Activated CD8-positive, alpha-beta memory T cell treated with anti-CD3 and anti-CD28 coated beads, Interleukin-2, amount 10 ng/mL, durations not matched to agents 7 days and 5 days (primary cell): Measurements from ENCODE around the gene KAZN. TPM values are rescaled to one million over a fixed set of nuclear protein-coding genes. Genes with fewer than 3 reads are reported as not detected.

Experiments used
- ATAC-seq: fragments of 150-1000 bp; cut with Tn5 transposase; one replicate; pipeline ENCODE4 v1.10.0; 2021; ENCODE audit warnings: moderate library complexity
- CTCF ChIA-PET: fragments of 350-600 bp; sonication (Branson Sonifier 250); formaldehyde crosslinking; loops from one replicate; lab custom pipeline; 2021; ENCODE audit warnings: antibody characterized with exemption; lab: Charles Lee
- DNase-seq: peaks from one replicate; pipeline ENCODE4 v3.0.0-alpha.2; 2020
- H3K27ac Mint-ChIP-seq: one replicate; pipeline ENCODE4 v1.8.0; 2021; ENCODE audit warnings: mild to moderate bottlenecking, mixed read lengths
- H3K27me3 Mint-ChIP-seq: one replicate; pipeline ENCODE4 v1.8.0; 2021; ENCODE audit warnings: mixed read lengths
- H3K36me3 Mint-ChIP-seq: one replicate; pipeline ENCODE4 v1.8.0; 2021; ENCODE audit warnings: mild to moderate bottlenecking, mixed read lengths
- H3K4me1 Mint-ChIP-seq: one replicate; pipeline ENCODE4 v1.8.0; 2021; ENCODE audit warnings: mixed read lengths
- H3K4me3 Mint-ChIP-seq: one replicate; pipeline ENCODE4 v1.8.0; 2021; ENCODE audit warnings: mild to moderate bottlenecking, moderate library complexity, mixed read lengths
- H3K9me3 Mint-ChIP-seq: one replicate; pipeline ENCODE4 v1.8.0; 2022; ENCODE audit warnings: low read depth, mixed read lengths
- total RNA-seq, 2 experiments: library from RNA; stranded (reverse); gene quantifications; one replicate each; pipeline ENCODE4 v1.2.3, GENCODE V29; 2021

KAZN gene
- total RNA-seq, 2 experiments from 2014 or later, result 0.12 to 0.15 TPM

DNA sequence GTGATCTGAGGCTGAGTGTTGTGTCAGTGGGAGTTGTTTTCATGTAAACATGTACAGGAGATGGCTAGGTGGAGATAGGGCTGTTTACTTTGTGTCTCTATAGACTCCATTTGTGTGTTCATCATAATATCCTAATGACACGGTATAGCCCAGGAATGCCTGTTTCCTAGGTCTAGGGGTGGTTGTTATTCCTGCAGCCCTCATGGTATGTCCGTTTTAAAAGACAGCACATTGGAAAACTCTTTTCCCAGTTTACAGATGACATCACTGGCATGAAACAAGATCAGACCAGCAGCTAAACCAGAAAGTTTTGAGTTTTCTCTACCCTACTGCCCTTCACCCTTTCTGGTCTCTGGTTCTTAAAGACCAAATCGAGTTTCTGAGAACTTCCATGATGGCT, 327.7 kb downstream of the KAZN start:
- DNase-seq (no peak), ATAC-seq (no peak)
- peaks cover 2% of the 10 kb centered on the region for H3K4me1 Mint-ChIP-seq
- no peak overlapping the region for H3K27ac Mint-ChIP-seq
- H3K4me3 Mint-ChIP-seq, result no peak overlapping the region
- CTCF ChIA-PET, result no interaction called here
- H3K27me3 Mint-ChIP-seq, result peaks cover 40% of the 10 kb centered on the region
- no peaks in the 10 kb centered on the region for H3K36me3 Mint-ChIP-seq
- no peaks in the 10 kb centered on the region for H3K9me3 Mint-ChIP-seq

DNA sequence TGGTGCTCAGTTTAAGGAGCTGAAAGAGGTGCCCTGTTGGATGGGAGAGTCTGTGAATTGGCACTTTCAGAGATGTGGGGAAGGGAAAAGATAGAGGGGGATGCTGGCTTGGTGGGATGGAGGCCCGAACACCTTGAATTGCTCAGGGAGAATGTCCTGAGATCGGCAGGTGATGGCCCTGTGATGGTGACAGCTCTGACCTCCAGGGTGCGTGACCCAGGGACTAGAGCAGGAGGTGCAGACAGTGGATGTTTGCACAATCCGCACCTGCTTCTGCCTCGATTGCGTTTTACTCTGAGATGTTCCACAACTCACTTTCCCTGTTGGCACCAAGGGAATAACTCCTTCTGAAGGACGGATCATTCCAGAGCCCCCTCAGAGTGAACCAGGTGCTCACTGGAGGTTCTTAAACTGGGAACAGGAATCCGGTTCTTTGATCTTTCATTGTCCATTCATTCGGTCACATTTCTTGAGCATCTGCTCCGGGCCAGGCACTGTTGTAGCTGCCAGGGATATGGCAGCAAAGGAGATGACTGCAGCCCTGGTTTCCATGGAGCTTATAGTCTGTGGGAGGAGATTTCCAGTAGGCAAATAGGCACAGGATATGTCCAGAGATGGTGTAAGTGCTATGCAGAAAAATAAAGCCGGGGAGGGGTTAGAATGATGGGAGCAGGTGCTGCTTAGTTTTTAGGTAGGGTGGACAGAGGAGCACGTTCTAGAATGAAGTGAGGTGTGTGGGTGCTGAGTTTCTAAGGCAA, 328.5 kb downstream of the KAZN start:
- Mint-ChIP-seq H3K27me3 (peaks cover 38% of the 10 kb centered on the region), H3K4me1 (peaks cover 2% of the 10 kb centered on the region), H3K36me3 (no peaks in the 10 kb centered on the region), H3K9me3 (no peaks in the 10 kb centered on the region), H3K27ac (no peak overlapping the region), H3K4me3 (no peak overlapping the region)
- DNase-seq, result no peak
- CTCF ChIA-PET, result no interaction called here
- no peak for ATAC-seq

DNA sequence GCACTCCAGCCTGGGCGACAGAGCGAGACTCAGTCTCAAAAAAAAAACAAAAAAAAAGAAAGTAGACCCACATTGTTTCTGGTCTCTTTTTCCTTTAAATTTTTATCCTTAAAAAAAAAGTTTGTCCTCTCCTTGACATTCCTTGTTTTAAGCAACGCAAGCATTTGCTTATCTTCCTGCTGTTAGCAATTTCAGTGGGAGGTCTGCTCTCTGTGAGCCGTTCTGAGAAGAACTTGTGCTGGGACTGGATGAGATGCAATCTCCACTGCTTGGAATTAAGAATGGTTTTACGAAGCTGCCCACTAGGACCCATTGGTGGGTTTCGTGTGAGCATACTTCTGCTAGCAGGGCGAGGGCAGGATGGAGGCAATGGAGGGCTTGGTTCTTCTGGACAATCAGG, 329.9 kb downstream of the KAZN start:
- Mint-ChIP-seq H3K4me1 (peaks cover under 1% of the 10 kb centered on the region), H3K4me3 (no peak overlapping the region), H3K9me3 (no peaks in the 10 kb centered on the region), H3K27ac (no peak overlapping the region), H3K36me3 (no peaks in the 10 kb centered on the region), H3K27me3 (peaks cover 29% of the 10 kb centered on the region)
- ATAC-seq (no peak), DNase-seq (no peak)
- CTCF ChIA-PET, result no interaction called here

DNA sequence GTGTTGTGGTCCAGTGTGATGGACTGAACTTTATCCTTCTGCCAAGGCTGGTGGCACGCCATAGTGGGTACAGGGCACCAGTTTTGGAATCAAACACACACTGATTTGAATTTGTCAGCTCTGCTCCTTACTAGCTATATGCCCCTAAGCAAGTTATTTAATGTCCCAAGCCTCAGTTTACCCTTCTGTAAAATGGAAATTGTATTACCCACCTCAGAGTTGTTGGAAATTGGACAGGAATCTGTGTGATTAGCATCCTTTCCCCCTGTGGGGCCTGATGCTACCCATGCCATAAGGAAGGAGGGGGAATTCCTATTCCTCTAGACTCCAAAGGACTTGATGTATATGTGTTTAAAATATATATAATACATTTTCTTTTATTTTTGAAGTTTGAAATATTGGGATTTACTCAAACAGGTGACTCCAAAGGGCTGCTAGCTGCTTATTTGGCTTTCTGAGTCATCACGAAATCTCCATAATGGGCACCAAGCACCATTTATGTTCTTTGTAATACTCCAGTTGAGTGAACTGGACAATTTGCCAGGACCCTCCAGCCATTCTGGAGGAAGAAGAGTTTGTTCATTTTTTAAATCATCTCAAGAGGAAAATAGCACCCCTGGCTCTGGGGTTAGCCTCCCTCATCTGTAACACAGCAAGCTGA, 330.5 kb downstream of the KAZN start:
- Mint-ChIP-seq H3K27ac (no peak overlapping the region), H3K36me3 (no peaks in the 10 kb centered on the region)

DNA sequence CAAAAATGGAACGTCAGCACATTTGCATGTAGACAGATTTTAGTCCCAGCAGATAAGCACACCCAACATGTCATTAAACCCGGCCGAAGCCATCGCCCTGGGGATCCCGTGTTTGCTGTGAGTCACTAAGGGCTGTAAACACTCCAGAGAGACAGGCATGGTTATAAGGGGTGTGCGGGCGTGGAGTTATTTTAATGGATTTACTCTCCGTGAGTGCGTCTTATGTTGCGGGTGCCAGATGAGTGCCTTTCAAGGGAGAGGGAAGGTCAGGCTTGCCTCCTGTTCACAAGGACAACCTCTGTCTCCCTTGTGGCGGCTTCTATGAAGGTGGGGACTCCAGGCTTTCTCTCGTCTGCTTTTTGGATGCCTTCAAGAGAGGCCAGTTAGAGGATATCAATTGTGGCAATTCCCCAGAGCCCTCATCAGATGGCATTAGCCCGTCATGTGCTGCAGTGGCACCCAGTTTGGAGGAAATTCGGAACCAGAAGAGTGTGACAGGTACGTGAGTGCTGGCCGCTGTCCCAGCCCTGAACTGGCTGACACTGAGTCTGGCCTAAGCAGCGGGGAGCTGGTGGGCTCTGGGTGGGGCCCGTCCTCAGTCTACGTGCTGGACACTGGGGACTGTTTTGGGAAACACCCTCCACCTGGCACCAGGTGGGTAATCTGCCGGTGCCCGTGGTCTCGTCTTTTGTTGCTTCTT, 331.2 kb downstream of the KAZN start:
- no peak for DNase-seq
- H3K4me3 Mint-ChIP-seq, result no peak overlapping the region
- ATAC-seq, result no peak
- H3K27me3 Mint-ChIP-seq, result peaks cover 25% of the 10 kb centered on the region
- CTCF ChIA-PET, result no interaction called here
- no peaks in the 10 kb centered on the region for H3K9me3 Mint-ChIP-seq
- no peaks in the 10 kb centered on the region for H3K4me1 Mint-ChIP-seq
- no peaks in the 10 kb centered on the region for H3K36me3 Mint-ChIP-seq
- no peak overlapping the region for H3K27ac Mint-ChIP-seq

More for the DNA sequence above, 330.5 kb downstream of the KAZN start:
- Mint-ChIP-seq H3K4me1 (no peaks in the 10 kb centered on the region), H3K9me3 (no peaks in the 10 kb centered on the region), H3K4me3 (no peak overlapping the region), H3K27me3 (peaks cover 25% of the 10 kb centered on the region)
- ATAC-seq, result no peak
- no peak for DNase-seq
- CTCF ChIA-PET, result no interaction called here

DNA sequence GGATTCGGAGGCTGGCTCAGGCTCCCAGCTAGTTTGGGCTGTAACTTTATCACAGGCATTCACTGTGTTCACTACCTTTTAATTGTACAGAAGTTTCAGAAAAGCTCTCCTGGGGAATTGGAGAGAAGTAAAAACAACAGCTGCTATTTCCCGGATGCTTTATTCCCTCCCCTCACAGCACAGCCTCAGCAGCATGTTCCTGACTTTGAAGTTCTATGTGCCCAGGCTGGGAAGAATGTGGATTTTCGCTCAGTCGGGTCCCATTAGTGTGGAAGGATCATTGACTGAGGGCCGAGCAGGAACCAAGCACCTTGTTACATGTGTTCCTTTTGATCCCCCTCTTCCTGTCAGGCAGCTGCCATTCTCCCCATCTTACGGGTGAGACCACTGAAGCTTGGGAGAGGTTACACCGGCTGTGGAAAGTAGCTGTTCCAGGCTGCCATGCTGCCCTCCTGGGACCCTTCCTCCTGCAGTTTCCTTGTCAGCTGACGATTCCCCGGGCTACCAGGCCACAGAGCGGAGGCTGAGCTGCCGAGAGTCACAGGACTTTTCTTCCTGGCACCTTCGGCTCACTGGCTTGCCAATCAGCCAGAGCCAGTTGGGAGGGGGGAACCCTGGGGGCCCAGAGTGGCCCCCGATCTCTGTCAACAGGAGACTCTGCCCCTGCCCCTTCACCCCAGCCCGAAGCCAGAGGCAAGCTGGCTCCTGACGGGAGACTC, 331.9 kb downstream of the KAZN start:
- no peaks in the 10 kb centered on the region for H3K4me1 Mint-ChIP-seq
- H3K27ac Mint-ChIP-seq, result no peak overlapping the region
- DNase-seq (no peak), ATAC-seq (no peak)
- no peaks in the 10 kb centered on the region for H3K36me3 Mint-ChIP-seq
- no peaks in the 10 kb centered on the region for H3K9me3 Mint-ChIP-seq
- no peak overlapping the region for H3K4me3 Mint-ChIP-seq
- CTCF ChIA-PET, result no interaction called here
- H3K27me3 Mint-ChIP-seq, result peaks cover 19% of the 10 kb centered on the region

DNA sequence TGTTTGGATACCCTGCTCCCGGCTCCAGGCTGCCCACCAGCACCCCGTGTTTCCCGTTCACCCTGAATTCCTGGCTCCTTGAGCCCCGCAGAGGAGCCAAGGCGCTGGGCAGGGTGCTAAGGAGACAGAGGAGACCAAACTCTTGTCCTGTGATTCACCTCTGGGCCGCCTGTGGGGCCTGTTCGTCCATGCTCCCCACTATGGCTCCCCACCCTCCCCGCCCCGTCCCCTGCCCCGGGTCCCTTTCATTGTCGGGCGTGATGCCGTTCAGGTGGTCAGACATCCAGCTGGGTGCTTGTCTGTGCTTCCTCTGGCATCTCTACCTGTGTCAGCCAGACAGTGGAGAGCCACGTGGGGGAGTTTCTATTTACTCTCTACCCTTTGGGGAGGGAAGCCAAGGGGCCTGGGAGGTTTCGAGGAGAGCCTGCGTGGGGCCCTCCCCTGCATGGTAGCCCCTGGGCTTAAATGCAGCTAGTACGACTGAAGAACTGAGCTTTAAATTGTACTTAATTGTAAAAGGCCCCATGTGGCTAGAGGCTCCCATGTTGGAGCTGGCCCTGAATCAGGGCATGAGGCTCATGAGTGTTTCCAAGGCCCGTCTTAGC, 333.7 kb downstream of the KAZN start:
- DNase-seq (no peak), ATAC-seq (no peak)
- no peaks in the 10 kb centered on the region for H3K36me3 Mint-ChIP-seq
- no peaks in the 10 kb centered on the region for H3K4me1 Mint-ChIP-seq
- H3K27me3 Mint-ChIP-seq, result peaks cover 3% of the 10 kb centered on the region
- CTCF ChIA-PET, result no interaction called here
- H3K27ac Mint-ChIP-seq, result no peak overlapping the region
- no peaks in the 10 kb centered on the region for H3K9me3 Mint-ChIP-seq
- no peak overlapping the region for H3K4me3 Mint-ChIP-seq

DNA sequence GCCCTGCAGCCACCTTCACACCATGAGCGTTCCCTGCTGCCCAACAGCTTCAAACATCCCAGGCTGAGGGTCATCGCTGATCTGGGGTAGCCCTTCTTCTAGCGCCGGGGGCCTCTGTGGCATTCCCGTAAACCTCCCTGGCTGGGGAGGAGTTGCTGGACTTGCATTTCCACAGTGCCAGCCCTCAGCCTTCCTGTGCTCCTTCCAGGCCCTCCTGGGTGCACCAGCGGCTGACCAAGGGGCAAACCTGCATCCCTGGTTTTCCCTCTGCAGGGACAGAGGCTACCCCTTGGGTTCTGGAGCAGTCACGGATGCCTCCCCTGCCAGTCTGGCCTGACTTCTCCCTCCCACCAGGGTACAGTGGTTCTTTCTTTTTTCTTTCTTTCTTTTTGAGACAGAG, 336.4 kb downstream of the KAZN start:
- Mint-ChIP-seq H3K9me3 (no peaks in the 10 kb centered on the region), H3K4me1 (no peaks in the 10 kb centered on the region), H3K36me3 (no peaks in the 10 kb centered on the region), H3K4me3 (no peak overlapping the region), H3K27me3 (no peaks in the 10 kb centered on the region), H3K27ac (no peak overlapping the region)
- DNase-seq, result no peak
- ATAC-seq, result no peak
- CTCF ChIA-PET, result no interaction called here

DNA sequence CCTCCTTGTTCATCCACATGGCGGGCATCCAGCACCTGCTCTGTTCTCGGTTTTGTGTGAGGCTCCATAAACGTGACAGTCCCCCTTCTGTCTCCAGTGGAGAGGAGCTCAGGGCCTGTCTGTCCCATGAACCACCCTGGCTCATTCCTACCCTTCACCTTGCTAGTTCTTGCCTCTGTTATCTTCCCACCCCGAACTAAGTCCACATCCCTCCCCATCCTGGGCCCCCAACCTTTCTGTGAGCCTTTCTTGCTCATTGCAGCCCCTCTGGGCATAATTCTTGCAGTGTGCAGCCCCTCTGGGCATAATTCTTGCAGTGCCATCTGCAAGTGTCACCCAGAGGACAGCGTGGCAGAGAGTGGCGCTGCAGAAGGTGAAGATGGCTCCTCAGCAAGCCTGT, 338.3 kb downstream of the KAZN start:
- Mint-ChIP-seq H3K9me3 (no peaks in the 10 kb centered on the region), H3K4me3 (no peak overlapping the region), H3K27ac (no peak overlapping the region), H3K27me3 (no peaks in the 10 kb centered on the region), H3K4me1 (no peaks in the 10 kb centered on the region), H3K36me3 (no peaks in the 10 kb centered on the region)
- CTCF ChIA-PET, result no interaction called here
- no peak for DNase-seq
- ATAC-seq, result no peak

DNA sequence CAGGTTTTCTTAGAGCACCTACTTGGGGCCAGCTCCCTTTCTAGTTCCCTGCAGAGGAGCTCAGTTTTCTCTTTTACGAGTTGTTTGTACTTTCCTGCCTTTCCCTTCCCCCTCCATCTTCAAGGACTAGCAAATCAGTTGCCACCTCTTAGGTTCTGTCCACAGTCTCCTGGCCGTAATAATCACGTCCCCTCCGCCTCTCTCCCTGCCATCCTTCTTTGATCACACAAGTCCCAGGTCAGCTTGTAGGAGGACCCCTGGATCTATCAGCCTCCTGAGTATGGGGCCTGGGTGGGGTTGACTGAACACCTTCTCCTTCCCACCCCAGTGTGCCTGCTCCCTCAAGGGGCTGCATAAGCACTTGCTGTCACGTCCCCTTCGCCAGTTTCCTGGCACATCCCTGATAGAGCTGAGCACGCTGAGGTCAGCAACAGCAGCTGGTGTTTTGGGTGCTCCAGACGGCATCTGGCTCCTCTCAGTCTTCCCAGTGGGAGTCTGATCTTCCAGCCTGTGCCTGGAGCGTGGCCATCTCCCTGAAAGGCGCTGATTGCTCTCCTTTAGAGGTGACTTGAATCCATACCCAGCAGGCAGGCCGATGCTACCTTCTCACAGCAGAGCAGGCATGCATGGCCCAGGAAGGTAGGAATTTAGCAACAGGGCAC, 338.9 kb downstream of the KAZN start:
- Mint-ChIP-seq H3K4me1 (no peaks in the 10 kb centered on the region), H3K9me3 (no peaks in the 10 kb centered on the region), H3K27me3 (no peaks in the 10 kb centered on the region), H3K4me3 (no peak overlapping the region), H3K36me3 (no peaks in the 10 kb centered on the region), H3K27ac (no peak overlapping the region)
- ATAC-seq (no peak), DNase-seq (no peak)
- CTCF ChIA-PET, result no interaction called here

DNA sequence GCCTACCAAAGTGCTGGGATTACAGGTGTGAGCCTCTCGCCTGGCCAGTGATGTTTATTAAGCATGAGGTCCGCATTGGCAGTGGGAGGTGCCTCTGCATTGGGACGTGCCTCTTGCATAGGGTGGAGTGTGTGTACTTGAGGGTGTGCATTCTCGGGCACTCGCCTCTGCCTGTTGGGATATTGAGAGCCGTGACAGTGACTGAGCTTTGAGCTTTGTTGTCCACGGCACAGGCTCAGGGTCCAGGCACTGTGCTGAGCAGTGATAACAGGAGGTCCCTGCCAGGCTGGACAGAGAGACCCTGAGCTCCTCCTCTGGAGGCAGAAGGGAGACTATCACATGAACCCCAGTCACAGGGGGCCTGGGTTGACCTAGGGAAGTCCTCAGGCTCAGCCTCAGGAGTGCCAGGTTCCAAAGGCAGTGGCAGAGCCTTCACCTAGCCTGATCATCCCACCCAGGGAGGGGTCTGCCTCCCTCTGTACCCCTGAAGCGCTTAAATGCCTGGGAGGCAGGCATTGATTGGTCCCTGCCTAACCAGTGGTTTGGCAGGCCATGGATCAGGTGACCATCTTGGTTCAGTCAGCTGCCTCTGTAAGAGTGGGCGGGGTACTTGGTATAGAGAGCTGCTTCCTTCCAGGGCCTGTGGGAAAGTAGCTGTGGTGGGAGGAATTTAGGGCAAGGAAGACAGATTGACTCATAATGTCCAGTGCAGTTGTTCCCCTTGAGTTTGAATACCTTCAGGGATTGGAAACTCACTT, 341.2 kb downstream of the KAZN start:
- no peaks in the 10 kb centered on the region for H3K27me3 Mint-ChIP-seq
- no peaks in the 10 kb centered on the region for H3K4me1 Mint-ChIP-seq
- no peak overlapping the region for H3K27ac Mint-ChIP-seq
- no peaks in the 10 kb centered on the region for H3K9me3 Mint-ChIP-seq
- CTCF ChIA-PET, result no interaction called here
- no peaks in the 10 kb centered on the region for H3K36me3 Mint-ChIP-seq
- DNase-seq (no peak), ATAC-seq (no peak)
- no peak overlapping the region for H3K4me3 Mint-ChIP-seq

DNA sequence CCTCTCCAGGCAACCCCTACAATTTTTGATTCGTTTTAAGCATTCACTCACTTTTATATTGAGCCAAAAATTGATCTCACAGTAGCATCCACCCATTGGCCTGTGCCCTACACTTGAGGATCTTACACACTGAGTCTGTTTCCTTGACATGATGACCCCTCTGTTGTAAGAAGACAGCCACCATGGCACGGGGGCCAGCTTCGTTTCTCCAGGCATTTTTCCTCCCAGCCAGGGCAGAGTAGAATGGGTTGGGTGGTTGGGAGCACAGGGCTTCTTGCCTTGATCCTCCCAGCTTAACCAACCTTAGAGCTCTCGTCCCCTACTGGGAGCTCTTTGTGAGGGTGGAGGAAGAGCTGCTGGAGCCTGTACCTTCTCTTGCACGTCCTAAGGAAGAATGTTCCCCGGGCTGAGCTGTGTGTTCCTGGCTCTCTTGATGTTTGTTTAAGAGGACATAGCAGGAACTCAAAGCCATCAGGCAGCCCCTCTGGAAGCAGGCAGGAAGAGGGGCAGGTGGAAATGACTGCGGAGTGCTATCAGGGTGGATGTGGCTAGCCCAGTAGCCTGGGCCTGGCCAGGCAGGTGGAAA, 341.9 kb downstream of the KAZN start:
- no peaks in the 10 kb centered on the region for H3K27me3 Mint-ChIP-seq
- no peaks in the 10 kb centered on the region for H3K9me3 Mint-ChIP-seq
- no peak overlapping the region for H3K4me3 Mint-ChIP-seq
- DNase-seq (no peak), ATAC-seq (no peak)
- H3K27ac Mint-ChIP-seq, result no peak overlapping the region
- no peaks in the 10 kb centered on the region for H3K36me3 Mint-ChIP-seq
- no peaks in the 10 kb centered on the region for H3K4me1 Mint-ChIP-seq
- CTCF ChIA-PET, result no interaction called here
